Measurements from ENCODE around the gene DZIP1L.
"Not testable (repeated sequence)": the region's sequence is repeated elsewhere in the genome, so short reads cannot be mapped to it uniquely, and the experiment has no call there.

DZIP1L gene

GRCh38 chr3:138114988-138115971, at the start of gene DZIP1L:
Gene DZIP1L, minus strand, starts transcription at chr3:138115608. Its CDS starts 11,637 bp downstream, at chr3:138103971.
- peak; percentile 74 for DNase-seq

GRCh38 chr3:138165061-138165460, 49.7 kb upstream of the DZIP1L start:
- DNase-seq: no peak

GRCh38 chr3:138157743-138158142, 42.3 kb upstream of the DZIP1L start:
- DNase-seq: no peak

- no peak for DNase-seq
Observed at GRCh38 chr3:138154534-138154933, 39.1 kb upstream of the DZIP1L start.

- DNase-seq: no peak
Observed at GRCh38 chr3:138148503-138148902, 33.1 kb upstream of the DZIP1L start.

GRCh38 chr3:138142181-138142580, 26.8 kb upstream of the DZIP1L start:
- DNase-seq: not testable (repeated sequence)

GRCh38 chr3:138140940-138141339, 25.5 kb upstream of the DZIP1L start:
- no peak for DNase-seq

- DNase-seq: no peak
Observed at GRCh38 chr3:138139691-138140090, 24.3 kb upstream of the DZIP1L start.

GRCh38 chr3:138137861-138138260, 22.5 kb upstream of the DZIP1L start:
- DNase-seq: no peak

- DNase-seq: no peak
Observed at GRCh38 chr3:138136201-138136600, 20.8 kb upstream of the DZIP1L start.

- no peak for DNase-seq
Observed at GRCh38 chr3:138135833-138136194, 20.4 kb upstream of the DZIP1L start.

GRCh38 chr3:138135146-138135832, 19.9 kb upstream of the DZIP1L start:
- no peak for DNase-seq

- no peak for DNase-seq
Observed at GRCh38 chr3:138132239-138132638, 16.8 kb upstream of the DZIP1L start, which contains the start of gene A4GNT. Gene A4GNT, minus strand, starts transcription at chr3:138132390. Its CDS starts 1,134 bp downstream, at chr3:138131256.

GRCh38 chr3:138127636-138128365, 12.4 kb upstream of the DZIP1L start:
- DNase-seq: no peak

GRCh38 chr3:138125548-138126221, 10.3 kb upstream of the DZIP1L start:
- peak; percentile 72 for DNase-seq

GRCh38 chr3:138124706-138125355, 9.4 kb upstream of the DZIP1L start:
- peak; percentile 44 for DNase-seq

- no peak for DNase-seq
Observed at GRCh38 chr3:138124188-138124587, 8.8 kb upstream of the DZIP1L start.

GRCh38 chr3:138119423-138119766, 4.0 kb upstream of the DZIP1L start:
- no peak for DNase-seq

- DNase-seq: peak; percentile 76
Observed at GRCh38 chr3:138118612-138119422, 3.4 kb upstream of the DZIP1L start.

- DNase-seq: peak; percentile 49
Observed at GRCh38 chr3:138114431-138114918, 933 bp downstream of the DZIP1L start.

GRCh38 chr3:138113326-138113725, 2.1 kb downstream of the DZIP1L start:
- DNase-seq: no peak
